Choroid plexus epithelial cell (primary cell): Measurements from ENCODE around the gene SYT14.
"Not testable (repeated sequence)": the region's sequence is repeated elsewhere in the genome, so short reads cannot be mapped to it uniquely, and the experiment has no call there.

ENCODE experiments used
- DNase-seq: peaks from one replicate; pipeline ENCODE4 v3.0.0-alpha.2; 2010; ENCODE audit warnings: low read depth
- H3K4me3 ChIP-seq: 2 replicates; pipeline ENCODE4 v1.5.1; 2011; ENCODE audit warnings: low read depth, mild to moderate bottlenecking, control low read depth, low read length, moderate library complexity
- CTCF ChIP-seq: conservative IDR thresholded peaks from 2 replicates; pipeline ENCODE4 v1.5.1; 2011; ENCODE audit warnings: low read depth, mild to moderate bottlenecking, control low read depth, inconsistent platforms, low read length, moderate library complexity

SYT14 gene

GRCh38 chr1:209948155-209948554 is 10.1 kb downstream of the SYT14 start:
- no peak for DNase-seq
- H3K4me3 ChIP-seq: no peak overlapping the region
- TF ChIP-seq CTCF: no peak

GRCh38 chr1:209956116-209956515 is 18.1 kb downstream of the SYT14 start:
- no peak for DNase-seq
- no peak for TF ChIP-seq CTCF
- no peak overlapping the region for H3K4me3 ChIP-seq

- no peak for TF ChIP-seq CTCF
- DNase-seq: no peak
- no peak overlapping the region for H3K4me3 ChIP-seq
Observed at GRCh38 chr1:209959623-209960022, 21.6 kb downstream of the SYT14 start.

GRCh38 chr1:209960926-209961325 is 22.9 kb downstream of the SYT14 start:
- no peak overlapping the region for H3K4me3 ChIP-seq
- DNase-seq: no peak
- TF ChIP-seq CTCF: no peak

- DNase-seq: no peak
- TF ChIP-seq CTCF: no peak
- no peak overlapping the region for H3K4me3 ChIP-seq
Observed at GRCh38 chr1:209962388-209962787, 24.4 kb downstream of the SYT14 start.

GRCh38 chr1:209962856-209963255 is 24.8 kb downstream of the SYT14 start:
- no peak for TF ChIP-seq CTCF
- DNase-seq: no peak
- no peak overlapping the region for H3K4me3 ChIP-seq

- no peak overlapping the region for H3K4me3 ChIP-seq
- TF ChIP-seq CTCF: no peak
Observed at GRCh38 chr1:209965996-209966395, 28.0 kb downstream of the SYT14 start.

GRCh38 chr1:209978721-209979120 is 40.7 kb downstream of the SYT14 start:
- not testable (repeated sequence) for DNase-seq, H3K4me3 ChIP-seq

More at GRCh38 chr1:209965996-209966395, 28.0 kb downstream of the SYT14 start:
- no peak for DNase-seq
